ENCODE data around the gene PGAM2.
"Not testable (repeated sequence)": the region's sequence is repeated elsewhere in the genome, so short reads cannot be mapped to it uniquely, and the experiment has no call there.

The PGAM2 gene

GRCh38 chr7:44037951-44038350 is 27.4 kb downstream of the PGAM2 start:
- H3F3A ChIP-seq (ENCODE audit: low read depth); H3K4me1 ChIP-seq (ENCODE audit: insufficient read depth, low read length, poor library complexity, severe bottlenecking); H4K20me1 ChIP-seq (ENCODE audit: insufficient read depth, low read length, poor library complexity, severe bottlenecking); H3K9me3 ChIP-seq (ENCODE audit: insufficient read depth, low read depth, low read length); H3K9me2 ChIP-seq (replicated peaks; ENCODE audit: low read depth, low read length); H3K4me3 ChIP-seq (ENCODE audit: low read length, poor library complexity, severe bottlenecking); H3K4me2 ChIP-seq (ENCODE audit: low read depth, low read length, poor library complexity, severe bottlenecking); H3K27me3 ChIP-seq (ENCODE audit: insufficient read depth, low read length, poor library complexity, severe bottlenecking); H3K9ac ChIP-seq (ENCODE audit: low read depth, low read length, poor library complexity, severe bottlenecking); H2AFZ ChIP-seq (ENCODE audit: low read length); H3K36me3 ChIP-seq (ENCODE audit: insufficient read depth, low read length); H3K79me2 ChIP-seq (ENCODE audit: insufficient read depth, low read length): not testable (repeated sequence)

GRCh38 chr7:44036364-44036763 is 29.0 kb downstream of the PGAM2 start:
- not testable (repeated sequence) for H3K4me1 ChIP-seq (ENCODE audit: insufficient read depth, low read length, poor library complexity, severe bottlenecking); H3K4me2 ChIP-seq (ENCODE audit: low read depth, low read length, poor library complexity, severe bottlenecking); H3K9ac ChIP-seq (ENCODE audit: low read depth, low read length, poor library complexity, severe bottlenecking); H3F3A ChIP-seq (ENCODE audit: low read depth); H3K9me3 ChIP-seq (ENCODE audit: insufficient read depth, low read depth, low read length); H3K4me3 ChIP-seq (ENCODE audit: low read length, poor library complexity, severe bottlenecking); H3K79me2 ChIP-seq (ENCODE audit: insufficient read depth, low read length); H3K9me2 ChIP-seq (replicated peaks; ENCODE audit: low read depth, low read length); H2AFZ ChIP-seq (ENCODE audit: low read length); H3K36me3 ChIP-seq (ENCODE audit: insufficient read depth, low read length); H4K20me1 ChIP-seq (ENCODE audit: insufficient read depth, low read length, poor library complexity, severe bottlenecking); H3K27me3 ChIP-seq (ENCODE audit: insufficient read depth, low read length, poor library complexity, severe bottlenecking)

DNA sequence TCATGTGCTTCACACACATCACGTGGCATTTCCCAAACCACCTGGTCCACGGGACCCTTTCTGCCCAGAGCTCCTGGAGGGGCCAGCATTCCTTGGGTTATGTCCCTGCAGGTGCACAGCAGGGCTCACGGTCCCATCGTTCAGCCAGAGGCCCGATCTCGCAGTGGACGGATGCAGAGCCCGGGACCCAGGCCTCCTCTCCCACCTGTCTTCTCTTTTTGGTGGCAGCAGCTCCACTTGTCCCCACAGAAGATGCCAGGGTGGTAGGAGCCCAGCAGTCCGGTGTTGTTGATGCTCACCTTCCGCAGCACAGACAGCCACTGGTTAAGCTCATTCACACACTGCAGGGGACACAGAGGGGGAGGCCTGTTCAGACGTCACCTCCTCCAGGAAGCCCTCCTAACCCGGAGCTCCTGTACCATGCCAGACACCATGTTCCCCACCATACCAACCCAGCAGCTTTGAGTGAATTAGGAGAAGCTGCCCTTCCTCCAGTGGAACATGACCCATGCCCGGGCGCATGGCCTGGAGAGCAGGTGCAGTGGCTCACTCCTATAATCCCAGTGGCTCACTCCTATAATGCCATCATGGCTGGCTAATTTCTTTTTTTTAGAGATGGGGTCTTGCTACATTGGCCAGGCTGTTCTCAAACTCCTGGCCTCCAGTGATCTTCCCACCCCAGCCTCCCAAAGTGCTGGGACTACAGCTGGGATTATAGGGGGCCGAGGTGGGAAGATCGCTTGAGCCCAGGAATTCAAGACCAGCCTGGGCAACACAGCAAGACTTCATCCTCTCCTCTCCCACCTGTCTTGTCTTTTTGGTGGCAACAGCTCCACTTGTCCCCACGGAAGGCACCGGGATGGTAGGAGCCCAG is 31.2 kb downstream of the PGAM2 start:
- not testable (repeated sequence) for H2AFZ ChIP-seq (ENCODE audit: low read length); H3K4me2 ChIP-seq (ENCODE audit: low read depth, low read length, poor library complexity, severe bottlenecking); H3K27me3 ChIP-seq (ENCODE audit: insufficient read depth, low read length, poor library complexity, severe bottlenecking); H4K20me1 ChIP-seq (ENCODE audit: insufficient read depth, low read length, poor library complexity, severe bottlenecking); H3K36me3 ChIP-seq (ENCODE audit: insufficient read depth, low read length); H3F3A ChIP-seq (ENCODE audit: low read depth); H3K9me2 ChIP-seq (replicated peaks; ENCODE audit: low read depth, low read length); H3K9ac ChIP-seq (ENCODE audit: low read depth, low read length, poor library complexity, severe bottlenecking); H3K4me3 ChIP-seq (ENCODE audit: low read length, poor library complexity, severe bottlenecking); H3K4me1 ChIP-seq (ENCODE audit: insufficient read depth, low read length, poor library complexity, severe bottlenecking); H3K79me2 ChIP-seq (ENCODE audit: insufficient read depth, low read length); H3K9me3 ChIP-seq (ENCODE audit: insufficient read depth, low read depth, low read length)

DNA sequence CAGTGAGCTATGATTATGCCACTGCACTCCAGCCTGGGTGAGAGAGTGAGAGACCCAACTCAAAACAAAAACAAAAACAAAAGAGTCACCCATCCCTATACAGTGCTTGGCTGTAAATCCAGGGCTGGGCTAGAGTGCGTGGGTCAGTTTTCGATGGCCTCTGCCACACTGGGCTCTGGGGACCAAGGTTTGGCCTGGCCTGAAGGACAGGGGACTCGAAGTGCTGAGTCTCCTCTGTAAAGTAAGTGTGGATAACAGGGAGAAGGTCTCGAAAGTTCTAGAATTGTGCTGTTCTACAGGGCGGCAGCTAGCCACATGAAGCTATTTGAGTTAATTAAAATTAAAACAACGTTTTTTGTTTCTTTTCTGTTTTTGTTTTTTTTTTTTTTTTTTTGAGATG is 33.3 kb downstream of the PGAM2 start:
- H3K9ac ChIP-seq (ENCODE audit: low read depth, low read length, poor library complexity, severe bottlenecking); H3K36me3 ChIP-seq (ENCODE audit: insufficient read depth, low read length); H3K27me3 ChIP-seq (ENCODE audit: insufficient read depth, low read length, poor library complexity, severe bottlenecking); H3F3A ChIP-seq (ENCODE audit: low read depth); H3K4me1 ChIP-seq (ENCODE audit: insufficient read depth, low read length, poor library complexity, severe bottlenecking); H4K20me1 ChIP-seq (ENCODE audit: insufficient read depth, low read length, poor library complexity, severe bottlenecking); H2AFZ ChIP-seq (ENCODE audit: low read length); H3K4me3 ChIP-seq (ENCODE audit: low read length, poor library complexity, severe bottlenecking); H3K9me2 ChIP-seq (replicated peaks; ENCODE audit: low read depth, low read length); H3K9me3 ChIP-seq (ENCODE audit: insufficient read depth, low read depth, low read length); H3K79me2 ChIP-seq (ENCODE audit: insufficient read depth, low read length); H3K4me2 ChIP-seq (ENCODE audit: low read depth, low read length, poor library complexity, severe bottlenecking): not testable (repeated sequence)

DNA sequence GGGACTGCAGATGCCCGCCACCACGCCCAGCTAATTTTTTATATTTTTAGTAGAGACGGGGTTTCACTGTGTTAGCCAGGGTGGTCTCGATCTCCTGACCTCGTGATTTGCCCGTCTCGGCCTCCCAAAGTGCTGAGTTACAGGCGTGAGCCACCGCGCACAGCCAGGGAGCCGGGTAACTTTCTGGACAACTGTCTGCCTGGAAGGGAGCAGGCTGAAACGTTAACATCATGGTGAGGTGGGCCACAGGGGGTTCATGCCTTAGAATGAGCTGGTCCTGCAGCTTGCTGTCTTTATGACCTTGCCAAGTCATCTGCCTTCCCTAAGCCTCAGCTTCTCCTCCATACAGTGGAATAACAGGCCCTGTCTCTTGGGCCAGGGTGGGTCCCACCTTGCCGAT is 34.0 kb downstream of the PGAM2 start:
- not testable (repeated sequence) for H3K4me2 ChIP-seq (ENCODE audit: low read depth, low read length, poor library complexity, severe bottlenecking); H3F3A ChIP-seq (ENCODE audit: low read depth); H2AFZ ChIP-seq (ENCODE audit: low read length); H3K4me1 ChIP-seq (ENCODE audit: insufficient read depth, low read length, poor library complexity, severe bottlenecking); H3K36me3 ChIP-seq (ENCODE audit: insufficient read depth, low read length); H3K79me2 ChIP-seq (ENCODE audit: insufficient read depth, low read length); H4K20me1 ChIP-seq (ENCODE audit: insufficient read depth, low read length, poor library complexity, severe bottlenecking); H3K9me3 ChIP-seq (ENCODE audit: insufficient read depth, low read depth, low read length); H3K9ac ChIP-seq (ENCODE audit: low read depth, low read length, poor library complexity, severe bottlenecking); H3K27me3 ChIP-seq (ENCODE audit: insufficient read depth, low read length, poor library complexity, severe bottlenecking); H3K4me3 ChIP-seq (ENCODE audit: low read length, poor library complexity, severe bottlenecking); H3K9me2 ChIP-seq (replicated peaks; ENCODE audit: low read depth, low read length)

DNA sequence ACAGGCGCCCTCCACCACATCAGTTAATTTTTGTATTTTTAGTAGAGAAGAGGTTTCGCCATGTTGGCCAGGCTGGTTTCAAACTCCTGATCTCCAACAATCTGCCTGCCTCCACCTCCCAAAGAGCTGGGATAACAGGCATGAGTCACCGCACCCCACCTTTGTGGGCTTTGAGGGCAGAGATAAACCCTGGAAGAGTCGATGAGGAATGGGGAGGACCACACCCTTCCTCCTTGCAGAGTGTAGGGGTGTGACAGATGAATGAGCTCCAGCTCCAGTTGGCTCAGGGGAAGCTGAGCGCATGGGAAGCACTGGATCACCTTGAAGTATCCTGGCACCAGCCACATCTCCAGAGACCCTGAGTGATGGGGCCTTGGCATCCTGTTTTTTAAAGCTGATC is 35.3 kb downstream of the PGAM2 start:
- not testable (repeated sequence) for H3K9me2 ChIP-seq (replicated peaks; ENCODE audit: low read depth, low read length); H3K4me1 ChIP-seq (ENCODE audit: insufficient read depth, low read length, poor library complexity, severe bottlenecking); H3K4me3 ChIP-seq (ENCODE audit: low read length, poor library complexity, severe bottlenecking); H3K4me2 ChIP-seq (ENCODE audit: low read depth, low read length, poor library complexity, severe bottlenecking); H3K36me3 ChIP-seq (ENCODE audit: insufficient read depth, low read length); H3K9ac ChIP-seq (ENCODE audit: low read depth, low read length, poor library complexity, severe bottlenecking); H2AFZ ChIP-seq (ENCODE audit: low read length); H3K79me2 ChIP-seq (ENCODE audit: insufficient read depth, low read length); H3K9me3 ChIP-seq (ENCODE audit: insufficient read depth, low read depth, low read length); H3K27me3 ChIP-seq (ENCODE audit: insufficient read depth, low read length, poor library complexity, severe bottlenecking); H3F3A ChIP-seq (ENCODE audit: low read depth); H4K20me1 ChIP-seq (ENCODE audit: insufficient read depth, low read length, poor library complexity, severe bottlenecking)

DNA sequence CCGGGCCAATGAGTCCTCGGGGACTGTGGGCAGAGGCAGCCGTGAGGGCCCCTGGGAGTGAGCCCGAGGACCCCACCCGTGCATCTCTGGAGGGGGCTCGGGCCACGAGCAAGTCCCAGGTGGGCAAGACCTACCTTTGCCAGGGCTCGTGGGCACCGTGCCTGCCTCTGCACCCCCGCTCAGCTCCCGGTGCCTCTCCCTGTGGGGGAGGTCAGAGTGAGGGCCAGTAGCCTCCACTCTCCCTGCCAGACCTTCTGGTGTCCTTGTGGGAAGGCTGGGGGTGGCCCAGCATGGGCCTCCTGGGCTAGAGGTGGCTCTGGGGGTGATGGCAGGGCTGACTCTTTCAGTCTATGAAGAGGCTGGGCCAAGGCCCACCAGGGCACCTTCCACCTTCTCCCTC is 35.9 kb downstream of the PGAM2 start:
- not testable (repeated sequence) for H3K79me2 ChIP-seq (ENCODE audit: insufficient read depth, low read length); H3K36me3 ChIP-seq (ENCODE audit: insufficient read depth, low read length); H2AFZ ChIP-seq (ENCODE audit: low read length); H3K9ac ChIP-seq (ENCODE audit: low read depth, low read length, poor library complexity, severe bottlenecking); H4K20me1 ChIP-seq (ENCODE audit: insufficient read depth, low read length, poor library complexity, severe bottlenecking); H3K27me3 ChIP-seq (ENCODE audit: insufficient read depth, low read length, poor library complexity, severe bottlenecking); H3K4me2 ChIP-seq (ENCODE audit: low read depth, low read length, poor library complexity, severe bottlenecking); H3F3A ChIP-seq (ENCODE audit: low read depth); H3K4me3 ChIP-seq (ENCODE audit: low read length, poor library complexity, severe bottlenecking); H3K9me2 ChIP-seq (replicated peaks; ENCODE audit: low read depth, low read length); H3K9me3 ChIP-seq (ENCODE audit: insufficient read depth, low read depth, low read length); H3K4me1 ChIP-seq (ENCODE audit: insufficient read depth, low read length, poor library complexity, severe bottlenecking)
